Smooth muscle cell (in vitro differentiated cells): Measurements from ENCODE around the gene BICDL1. TPM values are rescaled to one million over a fixed set of nuclear protein-coding genes. Genes with fewer than 3 reads are reported as not detected.

Experiments
- DNase-seq: peaks from one replicate; lab custom pipeline; 2025; ENCODE audit not compliant: unreplicated experiment; lab: John Stamatoyannopoulos, UW
- H2AFZ ChIP-seq: fragments of 200-600 bp; sonication (generic); 2 replicates; pipeline ENCODE4 v1.6.0; 2016; ENCODE audit warnings: antibody characterized with exemption, low read depth, mild to moderate bottlenecking
- H3F3A ChIP-seq: fragments of 200-600 bp; sonication (generic); 2 replicates; pipeline ENCODE4 v1.6.0; 2017; ENCODE audit warnings: antibody characterized with exemption, low read depth
- H3K27ac ChIP-seq: fragments of 200-600 bp; sonication (generic); 2 replicates; pipeline ENCODE4 v1.5.1; 2016; ENCODE audit warnings: low read depth, mild to moderate bottlenecking
- H3K27me3 ChIP-seq: fragments of 200-600 bp; sonication (generic); 2 replicates; pipeline ENCODE4 v1.6.1; 2016; ENCODE audit warnings: low read depth, mild to moderate bottlenecking
- H3K36me3 ChIP-seq: fragments of 200-600 bp; sonication (generic); 2 replicates; pipeline ENCODE4 v1.5.1; 2016; ENCODE audit warnings: low read depth
- H3K4me1 ChIP-seq: fragments of 200-600 bp; sonication (generic); 2 replicates; pipeline ENCODE4 v1.5.1; 2016; ENCODE audit warnings: low read depth
- H3K4me2 ChIP-seq: fragments of 200-600 bp; sonication (generic); 2 replicates; pipeline ENCODE4 v1.6.0; 2016; ENCODE audit warnings: mild to moderate bottlenecking
- H3K4me3 ChIP-seq: fragments of 200-600 bp; sonication (generic); 2 replicates; pipeline ENCODE4 v1.5.1; 2016; ENCODE audit warnings: mild to moderate bottlenecking
- H3K79me2 ChIP-seq: fragments of 200-600 bp; sonication (generic); 2 replicates; pipeline ENCODE4 v1.6.0; 2016; ENCODE audit warnings: low read depth, mild to moderate bottlenecking
- H3K9ac ChIP-seq: fragments of 200-600 bp; sonication (generic); 2 replicates; pipeline ENCODE4 v1.6.0; 2016; ENCODE audit warnings: low read depth
- H3K9me3 ChIP-seq: fragments of 200-600 bp; sonication (generic); replicated peaks from 2 replicates; pipeline ENCODE4 v1.5.1; 2016; ENCODE audit warnings: low read depth
- H4K20me1 ChIP-seq: fragments of 200-600 bp; sonication (generic); 2 replicates; pipeline ENCODE4 v1.6.0; 2016; ENCODE audit warnings: low read depth
- CTCF ChIP-seq: fragments of 200-600 bp; sonication (generic); IDR thresholded peaks from 2 replicates; pipeline ENCODE4 v1.5.1; 2017; ENCODE audit warnings: borderline replicate concordance, mild to moderate bottlenecking, antibody characterized with exemption; ENCODE audit not compliant: insufficient read depth, poor library complexity, severe bottlenecking
- WGBS: methylation state at CpG from one replicate; pipeline ENCODE4 v1.1.7; 2016; ENCODE audit warnings: low lambda C conversion rate; 5-methylcytosine and 5-hydroxymethylcytosine counted together
- polyA plus RNA-seq: library from polyadenylated mRNA; unstranded; fragments of >200 nt; fragmentation: Nextera tagmentation; extraction: Ambion mirVana; gene quantifications from 2 replicates; pipeline ENCODE4 v1.2.1, GENCODE V29; 2016
- total RNA-seq: library from RNA; depleted of rRNA; stranded (reverse); fragments of >200 nt; gene quantifications from 2 replicates; pipeline ENCODE4 v1.2.3, GENCODE V29; 2014

BICDL1 gene
- total and polyA plus RNA-seq, 2 experiments from 2014 or later = 0.43 to 1.7 TPM

- WGBS = 98% methylated on average over 6 of the region's 6 CpGs
- no peak overlapping the region for H3K4me3 ChIP-seq
- peaks cover 10% of the 10 kb centered on the region for H3K36me3 ChIP-seq
- H3K9ac ChIP-seq = no peak overlapping the region
- H3K4me1 ChIP-seq = no peaks in the 10 kb centered on the region
- H3K79me2 ChIP-seq = no peaks in the 10 kb centered on the region
- no peak for DNase-seq
- H4K20me1 ChIP-seq = peaks cover 10% of the 10 kb centered on the region
- no peaks in the 10 kb centered on the region for H3F3A ChIP-seq
- H3K4me2 ChIP-seq = no peak overlapping the region
- H3K9me3 ChIP-seq = no peaks in the 10 kb centered on the region
- no peak overlapping the region for H3K27ac ChIP-seq
- no peaks in the 10 kb centered on the region for H3K27me3 ChIP-seq
- H2AFZ ChIP-seq = no peak overlapping the region
- no peak for TF ChIP-seq CTCF
Observed at GRCh38 chr12:120132863-120133385, 143.9 kb downstream of the BICDL1 start.

GRCh38 chr12:120134307-120134980 is 145.4 kb downstream of the BICDL1 start:
- no peak for TF ChIP-seq CTCF
- H3K4me2 ChIP-seq = no peak overlapping the region
- H3K9me3 ChIP-seq = no peaks in the 10 kb centered on the region
- peaks cover 13% of the 10 kb centered on the region for H3K36me3 ChIP-seq
- H2AFZ ChIP-seq = no peak overlapping the region
- DNase-seq = no peak
- H3K4me1 ChIP-seq = no peaks in the 10 kb centered on the region
- no peak overlapping the region for H3K4me3 ChIP-seq
- 98% methylated on average over 20 of the region's 20 CpGs for WGBS
- H4K20me1 ChIP-seq = peaks cover 10% of the 10 kb centered on the region
- no peaks in the 10 kb centered on the region for H3K27me3 ChIP-seq
- no peak overlapping the region for H3K27ac ChIP-seq
- no peaks in the 10 kb centered on the region for H3F3A ChIP-seq
- H3K9ac ChIP-seq = no peak overlapping the region
- H3K79me2 ChIP-seq = no peaks in the 10 kb centered on the region

- no peaks in the 10 kb centered on the region for H3K4me1 ChIP-seq
- no peaks in the 10 kb centered on the region for H3K9me3 ChIP-seq
- no peak for DNase-seq
- H3K4me3 ChIP-seq = no peak overlapping the region
- H3K36me3 ChIP-seq = peaks cover 17% of the 10 kb centered on the region
- H3K79me2 ChIP-seq = no peaks in the 10 kb centered on the region
- no peak for TF ChIP-seq CTCF
- WGBS = 83% methylated on average over 11 of the region's 11 CpGs
- H3K27ac ChIP-seq = no peak overlapping the region
- no peak overlapping the region for H3K4me2 ChIP-seq
- H3K9ac ChIP-seq = no peak overlapping the region
- H2AFZ ChIP-seq = no peak overlapping the region
- H3K27me3 ChIP-seq = no peaks in the 10 kb centered on the region
- H4K20me1 ChIP-seq = peaks cover 10% of the 10 kb centered on the region
- no peaks in the 10 kb centered on the region for H3F3A ChIP-seq
Observed at GRCh38 chr12:120136093-120136770, 147.2 kb downstream of the BICDL1 start.
